GM21381 (cell line): Measurements from ENCODE around the gene DCUN1D1.

ENCODE experiments used
- ATAC-seq: cut with Tn5 transposase; IDR thresholded peaks from one replicate; pipeline ENCODE4 v1.9.1; 2021; ENCODE audit warnings: mild to moderate bottlenecking, moderate library complexity; ENCODE audit not compliant: unreplicated experiment

Gene DCUN1D1

GRCh38 chr3:182937293-182938051 is 42.9 kb downstream of the DCUN1D1 start:
- peak; percentile 96 for ATAC-seq

- ATAC-seq = no peak
Observed at GRCh38 chr3:182936918-182937285, 43.4 kb downstream of the DCUN1D1 start.

- ATAC-seq = no peak
Observed at GRCh38 chr3:182936239-182936917, 44.0 kb downstream of the DCUN1D1 start.

- no peak for ATAC-seq
Observed at GRCh38 chr3:182935803-182936202, 44.5 kb downstream of the DCUN1D1 start.

- ATAC-seq = peak; percentile 16
Observed at GRCh38 chr3:182925944-182926337, 54.4 kb downstream of the DCUN1D1 start.

GRCh38 chr3:182925330-182925943 is 54.9 kb downstream of the DCUN1D1 start:
- peak; percentile 93 for ATAC-seq

GRCh38 chr3:182921665-182922355 is 58.5 kb downstream of the DCUN1D1 start:
- ATAC-seq = no peak

GRCh38 chr3:182920515-182921084 is 59.7 kb downstream of the DCUN1D1 start:
- ATAC-seq = no peak

GRCh38 chr3:182919866-182920357 is 60.4 kb downstream of the DCUN1D1 start:
- no peak for ATAC-seq

- ATAC-seq = no peak
Observed at GRCh38 chr3:182917134-182917533, 63.2 kb downstream of the DCUN1D1 start.

- peak; percentile 40 for ATAC-seq
Observed at GRCh38 chr3:182914341-182914740, 66.0 kb downstream of the DCUN1D1 start.

GRCh38 chr3:182913889-182914288 is 66.4 kb downstream of the DCUN1D1 start:
- peak; percentile 90 for ATAC-seq

GRCh38 chr3:182912474-182912873 is 67.9 kb downstream of the DCUN1D1 start:
- no peak for ATAC-seq

- ATAC-seq = no peak
Observed at GRCh38 chr3:182911782-182912111, 68.6 kb downstream of the DCUN1D1 start.

GRCh38 chr3:182910936-182911781 is 69.2 kb downstream of the DCUN1D1 start:
- no peak for ATAC-seq

GRCh38 chr3:182909318-182910040 is 70.9 kb downstream of the DCUN1D1 start:
- ATAC-seq = no peak

- no peak for ATAC-seq
Observed at GRCh38 chr3:182908471-182908870, 71.9 kb downstream of the DCUN1D1 start.

GRCh38 chr3:182906036-182906435 is 74.3 kb downstream of the DCUN1D1 start:
- no peak for ATAC-seq

GRCh38 chr3:182905623-182906022 is 74.7 kb downstream of the DCUN1D1 start:
- no peak for ATAC-seq
